Activated naive CD4-positive, alpha-beta T cell treated with Interleukin-2 at 50 U/mL for 16 hours (primary cell): ENCODE data around the gene UQCC5.
A peak's percentile ranks its signal among the peaks of the same experiment; 100 is the strongest.

Source experiments
- DNase-seq: peaks from one replicate; pipeline ENCODE4 v3.0.0-alpha.2; 2020

The UQCC5 gene, protein sequence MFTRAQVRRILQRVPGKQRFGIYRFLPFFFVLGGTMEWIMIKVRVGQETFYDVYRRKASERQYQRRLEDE

DNA sequence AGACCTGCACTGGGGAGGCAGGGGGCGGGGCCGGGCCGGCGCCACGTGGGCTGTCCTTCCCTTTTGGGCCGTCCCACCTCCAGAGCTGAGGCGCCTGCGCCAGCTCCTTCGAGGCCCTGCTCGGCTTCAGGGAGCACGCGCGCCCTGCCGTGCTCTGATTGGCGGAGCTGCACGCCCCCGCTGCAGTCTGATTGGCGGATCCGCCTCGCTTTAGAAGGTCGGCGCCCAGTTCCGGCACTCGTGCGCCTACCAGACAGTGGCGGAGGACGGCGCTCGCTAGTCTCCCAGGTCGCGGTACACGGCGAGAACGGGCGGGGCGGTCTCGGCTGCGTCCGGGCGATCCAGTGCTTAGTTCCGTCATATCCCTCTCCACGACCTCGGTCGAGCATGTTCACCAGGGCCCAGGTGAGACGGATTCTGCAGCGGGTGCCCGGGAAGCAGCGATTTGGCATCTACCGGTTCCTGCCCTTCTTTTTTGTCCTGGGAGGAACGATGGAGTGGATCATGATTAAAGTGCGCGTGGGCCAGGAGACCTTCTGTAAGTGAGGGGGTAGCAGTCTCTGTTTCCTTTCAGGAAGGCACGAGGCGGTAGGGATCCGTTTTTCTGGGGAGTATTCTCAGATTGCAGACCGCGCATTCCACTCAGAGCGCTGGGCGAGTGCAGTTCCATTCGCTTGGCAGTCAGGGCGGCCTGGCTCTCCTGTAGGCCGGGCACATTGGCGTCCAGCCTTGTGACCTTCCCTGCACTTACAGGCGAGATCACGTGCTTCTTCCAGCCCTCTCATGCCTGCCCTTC is at the start of gene UQCC5:
UQCC5 (plus strand) TSS at position 237 of the 796 bp plus-strand sequence; CDS start at position 388, 151 bp downstream.
- DNase-seq, result peak; percentile 99

DNA sequence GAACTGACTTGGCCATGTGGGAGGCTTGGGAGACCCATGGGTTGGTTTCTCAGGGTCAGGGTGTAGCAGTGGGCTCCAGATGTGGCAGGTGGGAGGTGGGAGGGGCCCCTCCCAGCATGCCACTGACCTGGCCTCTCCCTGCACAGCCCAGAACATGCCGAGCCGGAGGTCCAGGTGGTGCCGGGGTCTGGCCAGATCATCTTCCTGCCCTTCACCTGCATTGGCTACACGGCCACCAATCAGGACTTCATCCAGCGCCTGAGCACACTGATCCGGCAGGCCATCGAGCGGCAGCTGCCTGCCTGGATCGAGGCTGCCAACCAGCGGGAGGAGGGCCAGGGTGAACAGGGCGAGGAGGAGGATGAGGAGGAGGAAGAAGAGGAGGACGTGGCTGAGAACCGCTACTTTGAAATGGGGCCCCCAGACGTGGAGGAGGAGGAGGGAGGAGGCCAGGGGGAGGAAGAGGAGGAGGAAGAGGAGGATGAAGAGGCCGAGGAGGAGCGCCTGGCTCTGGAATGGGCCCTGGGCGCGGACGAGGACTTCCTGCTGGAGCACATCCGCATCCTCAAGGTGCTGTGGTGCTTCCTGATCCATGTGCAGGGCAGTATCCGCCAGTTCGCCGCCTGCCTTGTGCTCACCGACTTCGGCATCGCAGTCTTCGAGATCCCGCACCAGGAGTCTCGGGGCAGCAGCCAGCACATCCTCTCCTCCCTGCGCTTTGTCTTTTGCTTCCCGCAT is 49.2 kb upstream of the UQCC5 start:
- no peak for DNase-seq

DNA sequence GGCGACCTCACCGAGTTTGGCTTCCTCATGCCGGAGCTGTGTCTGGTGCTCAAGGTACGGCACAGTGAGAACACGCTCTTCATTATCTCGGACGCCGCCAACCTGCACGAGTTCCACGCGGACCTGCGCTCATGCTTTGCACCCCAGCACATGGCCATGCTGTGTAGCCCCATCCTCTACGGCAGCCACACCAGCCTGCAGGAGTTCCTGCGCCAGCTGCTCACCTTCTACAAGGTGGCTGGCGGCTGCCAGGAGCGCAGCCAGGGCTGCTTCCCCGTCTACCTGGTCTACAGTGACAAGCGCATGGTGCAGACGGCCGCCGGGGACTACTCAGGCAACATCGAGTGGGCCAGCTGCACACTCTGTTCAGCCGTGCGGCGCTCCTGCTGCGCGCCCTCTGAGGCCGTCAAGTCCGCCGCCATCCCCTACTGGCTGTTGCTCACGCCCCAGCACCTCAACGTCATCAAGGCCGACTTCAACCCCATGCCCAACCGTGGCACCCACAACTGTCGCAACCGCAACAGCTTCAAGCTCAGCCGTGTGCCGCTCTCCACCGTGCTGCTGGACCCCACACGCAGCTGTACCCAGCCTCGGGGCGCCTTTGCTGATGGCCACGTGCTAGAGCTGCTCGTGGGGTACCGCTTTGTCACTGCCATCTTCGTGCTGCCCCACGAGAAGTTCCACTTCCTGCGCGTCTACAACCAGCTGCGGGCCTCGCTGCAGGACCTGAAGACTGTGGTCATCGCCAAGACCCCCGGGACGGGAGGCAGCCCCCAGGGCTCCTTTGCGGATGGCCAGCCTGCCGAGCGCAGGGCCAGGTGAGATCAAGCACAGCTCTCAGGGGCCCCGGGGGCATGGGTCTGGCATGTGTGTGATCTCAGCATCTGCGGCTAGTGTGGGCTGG is 48.4 kb upstream of the UQCC5 start:
- DNase-seq, result no peak

DNA sequence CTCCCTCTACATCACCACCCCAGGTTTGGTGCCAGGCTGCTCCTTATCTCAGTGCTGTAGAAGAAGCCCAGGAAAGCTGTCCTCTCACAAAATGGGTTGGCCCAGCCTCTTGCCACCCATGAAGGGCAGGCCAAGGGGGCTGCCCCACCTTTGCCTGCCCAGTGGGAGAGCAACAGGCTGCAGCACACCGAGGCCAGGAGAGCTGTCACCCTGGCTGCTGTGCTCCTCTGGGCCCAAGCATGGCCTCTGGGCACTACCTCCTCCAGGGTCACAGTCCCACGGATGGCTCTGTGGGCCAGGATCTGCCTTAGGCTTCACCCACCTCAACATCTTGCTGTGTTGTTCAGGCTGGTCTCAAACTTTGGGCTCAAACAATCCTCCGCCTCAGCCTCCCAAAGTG is 47.7 kb upstream of the UQCC5 start:
- DNase-seq, result no peak

DNA sequence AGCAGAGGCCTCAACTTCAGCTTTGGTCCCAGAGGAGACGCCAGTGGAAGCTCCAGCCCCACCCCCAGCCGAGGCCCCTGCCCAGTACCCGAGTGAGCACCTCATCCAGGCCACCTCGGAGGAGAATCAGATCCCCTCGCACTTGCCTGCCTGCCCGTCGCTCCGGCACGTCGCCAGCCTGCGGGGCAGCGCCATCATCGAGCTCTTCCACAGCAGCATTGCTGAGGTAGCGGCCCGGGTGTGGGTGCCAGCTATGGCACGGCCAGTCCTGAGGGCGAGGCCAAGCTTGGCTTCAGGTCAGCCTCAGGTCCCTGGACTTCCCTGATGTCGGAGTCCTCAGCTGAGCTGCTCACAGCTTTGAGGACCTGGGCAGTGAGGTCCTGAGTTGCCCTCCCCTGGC is 47.0 kb upstream of the UQCC5 start:
- DNase-seq, result no peak

DNA sequence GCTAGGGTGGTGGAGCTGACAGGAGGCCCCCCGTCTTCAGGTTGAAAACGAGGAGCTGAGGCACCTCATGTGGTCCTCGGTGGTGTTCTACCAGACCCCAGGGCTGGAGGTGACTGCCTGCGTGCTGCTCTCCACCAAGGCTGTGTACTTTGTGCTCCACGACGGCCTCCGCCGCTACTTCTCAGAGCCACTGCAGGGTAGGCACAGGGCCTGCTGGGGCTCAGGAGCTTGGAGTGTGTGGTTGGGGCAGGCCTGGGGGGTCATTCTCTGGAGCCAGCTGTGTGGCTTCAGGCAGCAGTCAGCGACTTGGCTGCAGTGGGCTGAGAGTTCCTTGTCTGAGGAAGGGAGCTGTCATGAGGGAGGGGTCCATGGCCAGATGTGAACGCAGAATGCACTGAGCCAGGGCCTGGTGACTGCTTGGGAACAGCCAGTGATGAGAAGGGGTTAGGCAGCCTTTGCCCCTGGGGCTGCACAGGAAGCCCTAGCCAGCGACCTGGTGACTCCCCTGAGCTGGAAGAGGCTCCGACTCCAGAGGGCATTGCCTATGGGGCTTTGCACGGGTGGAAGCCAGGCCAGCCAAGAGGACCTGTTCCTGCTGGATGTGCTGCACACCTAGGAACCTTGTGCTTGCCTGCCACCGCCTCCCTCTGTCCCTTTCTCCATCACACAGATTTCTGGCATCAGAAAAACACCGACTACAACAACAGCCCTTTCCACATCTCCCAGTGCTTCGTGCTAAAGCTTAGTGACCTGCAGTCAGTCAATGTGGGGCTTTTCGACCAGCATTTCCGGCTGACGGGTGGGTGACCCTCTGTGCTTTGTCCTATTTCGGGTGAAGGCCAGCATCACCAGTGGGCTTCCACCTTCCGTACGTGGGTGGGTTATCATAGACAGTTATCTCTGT is 46.1 kb upstream of the UQCC5 start:
- no peak for DNase-seq

DNA sequence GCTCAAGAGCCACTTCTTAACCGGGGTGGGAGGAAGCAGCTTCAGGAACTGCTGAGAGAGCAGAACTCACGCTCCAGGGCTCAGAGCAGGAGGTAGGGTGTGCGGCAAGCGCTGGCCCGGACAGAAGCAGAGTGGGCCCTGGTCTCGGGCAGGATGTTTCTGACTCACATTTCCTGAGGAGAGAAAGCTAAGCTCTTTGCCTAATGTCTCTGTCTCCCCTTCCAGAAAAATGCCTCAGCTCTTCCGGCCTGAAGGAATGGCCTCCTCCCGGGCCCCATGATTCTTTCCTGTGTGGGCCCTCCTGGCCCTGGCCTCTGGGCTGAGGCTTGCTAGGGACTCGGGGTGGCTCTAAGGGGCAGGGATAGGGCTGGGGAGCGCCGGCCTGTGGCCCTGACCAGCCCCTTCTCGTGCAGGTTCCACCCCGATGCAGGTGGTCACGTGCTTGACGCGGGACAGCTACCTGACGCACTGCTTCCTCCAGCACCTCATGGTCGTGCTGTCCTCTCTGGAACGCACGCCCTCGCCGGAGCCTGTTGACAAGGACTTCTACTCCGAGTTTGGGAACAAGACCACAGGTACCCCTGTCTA is 45.4 kb upstream of the UQCC5 start:
- no peak for DNase-seq

DNA sequence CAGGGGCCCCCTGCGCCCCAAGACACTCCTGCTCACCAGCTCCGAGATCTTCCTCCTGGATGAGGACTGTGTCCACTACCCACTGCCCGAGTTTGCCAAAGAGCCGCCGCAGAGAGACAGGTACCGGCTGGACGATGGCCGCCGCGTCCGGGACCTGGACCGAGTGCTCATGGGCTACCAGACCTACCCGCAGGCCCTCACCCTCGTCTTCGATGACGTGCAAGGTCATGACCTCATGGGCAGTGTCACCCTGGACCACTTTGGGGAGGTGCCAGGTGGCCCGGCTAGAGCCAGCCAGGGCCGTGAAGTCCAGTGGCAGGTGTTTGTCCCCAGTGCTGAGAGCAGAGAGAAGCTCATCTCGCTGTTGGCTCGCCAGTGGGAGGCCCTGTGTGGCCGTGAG is 44.3 kb upstream of the UQCC5 start:
- DNase-seq, result no peak

DNA sequence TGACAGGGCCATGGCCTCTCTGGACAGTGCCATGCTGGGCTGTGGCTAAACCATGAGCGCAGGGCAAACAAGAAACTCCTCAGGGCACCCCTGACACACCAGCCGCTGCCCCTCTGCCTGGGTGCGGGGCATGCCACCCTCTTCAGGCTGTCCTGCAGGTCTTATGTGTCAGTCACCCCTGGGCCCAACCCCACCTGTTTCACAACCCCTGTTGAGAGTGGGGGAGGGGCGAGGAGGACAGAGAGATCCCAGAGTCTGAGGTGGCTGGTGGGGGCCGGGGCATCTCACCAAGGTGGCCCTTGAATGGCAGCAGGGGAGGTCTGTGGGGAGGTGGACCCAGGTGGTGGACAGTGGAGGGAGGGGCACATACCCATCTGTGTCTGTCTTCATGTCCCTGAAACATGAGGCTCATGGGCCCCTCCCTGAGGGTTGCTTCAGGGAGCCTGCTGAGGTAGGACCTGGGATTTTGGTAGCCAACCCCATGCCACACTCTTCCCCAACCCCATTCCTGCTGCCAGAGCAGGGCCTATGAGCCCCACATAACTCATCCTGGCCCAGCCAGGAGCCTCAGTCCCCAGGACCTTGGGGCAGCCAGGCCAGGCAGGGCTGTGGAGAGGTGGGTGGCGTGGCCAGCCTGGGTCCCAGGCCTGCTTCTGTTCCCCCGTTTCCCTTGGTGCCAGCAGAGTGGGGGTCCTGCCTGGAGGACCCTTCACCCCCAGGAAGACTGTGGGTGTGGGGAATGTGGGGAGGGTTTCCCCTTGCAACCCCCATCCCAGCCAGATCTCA is 43.0 kb upstream of the UQCC5 start:
- DNase-seq, result no peak

DNA sequence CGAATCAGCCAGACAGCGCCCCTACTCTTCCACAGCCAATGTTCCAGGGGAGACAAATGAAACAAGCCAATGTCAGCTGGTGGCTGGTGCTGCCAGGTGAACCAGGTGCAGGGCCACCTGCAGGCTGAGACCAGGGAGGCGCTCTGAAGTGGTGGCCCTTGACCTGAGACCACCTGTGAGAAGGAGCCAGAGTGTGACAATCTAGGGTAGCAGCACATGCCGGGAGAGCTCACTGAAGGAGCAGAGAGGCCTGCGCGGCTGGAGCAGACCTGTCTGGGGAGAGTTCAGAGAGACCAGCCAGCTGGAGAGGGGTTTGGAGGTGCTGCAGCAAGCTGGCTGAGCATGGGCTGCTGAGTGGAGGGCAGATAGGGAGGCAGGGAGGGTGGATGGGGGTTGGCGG is 42.0 kb upstream of the UQCC5 start:
- no peak for DNase-seq

DNA sequence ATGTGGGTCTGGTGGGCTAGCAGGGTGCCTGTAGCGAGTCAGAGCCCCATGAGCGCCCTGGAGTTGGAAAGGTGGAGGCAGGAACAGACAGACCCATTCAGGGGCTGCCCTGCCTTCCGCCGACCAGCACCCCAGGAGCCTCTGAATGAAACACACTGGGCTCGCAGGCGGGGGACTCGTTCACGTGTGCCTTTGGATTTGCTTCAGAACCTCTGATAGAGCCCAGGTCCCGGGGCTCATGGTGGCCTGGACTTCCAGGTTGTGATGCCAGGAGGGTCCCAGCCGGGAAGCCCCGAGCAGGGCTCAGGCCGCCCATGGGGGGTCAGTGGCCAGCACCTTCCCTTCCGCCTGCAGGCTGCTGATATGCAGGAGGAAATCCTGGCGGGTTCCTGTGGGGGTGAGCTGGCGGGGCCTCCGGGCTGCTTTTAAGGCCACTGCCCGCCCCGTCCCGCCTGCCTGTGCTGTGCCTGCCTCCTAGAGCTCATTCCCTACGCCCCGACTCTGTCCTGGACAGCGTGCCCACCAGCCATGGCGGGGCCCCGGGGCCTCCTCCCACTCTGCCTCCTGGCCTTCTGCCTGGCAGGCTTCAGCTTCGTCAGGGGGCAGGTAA is 41.4 kb upstream of the UQCC5 start, which contains the start of gene STAB1:
STAB1 (plus strand) TSS at position 453 of the 610 bp plus-strand sequence; CDS start at position 529, 76 bp downstream.
- no peak for DNase-seq

DNA sequence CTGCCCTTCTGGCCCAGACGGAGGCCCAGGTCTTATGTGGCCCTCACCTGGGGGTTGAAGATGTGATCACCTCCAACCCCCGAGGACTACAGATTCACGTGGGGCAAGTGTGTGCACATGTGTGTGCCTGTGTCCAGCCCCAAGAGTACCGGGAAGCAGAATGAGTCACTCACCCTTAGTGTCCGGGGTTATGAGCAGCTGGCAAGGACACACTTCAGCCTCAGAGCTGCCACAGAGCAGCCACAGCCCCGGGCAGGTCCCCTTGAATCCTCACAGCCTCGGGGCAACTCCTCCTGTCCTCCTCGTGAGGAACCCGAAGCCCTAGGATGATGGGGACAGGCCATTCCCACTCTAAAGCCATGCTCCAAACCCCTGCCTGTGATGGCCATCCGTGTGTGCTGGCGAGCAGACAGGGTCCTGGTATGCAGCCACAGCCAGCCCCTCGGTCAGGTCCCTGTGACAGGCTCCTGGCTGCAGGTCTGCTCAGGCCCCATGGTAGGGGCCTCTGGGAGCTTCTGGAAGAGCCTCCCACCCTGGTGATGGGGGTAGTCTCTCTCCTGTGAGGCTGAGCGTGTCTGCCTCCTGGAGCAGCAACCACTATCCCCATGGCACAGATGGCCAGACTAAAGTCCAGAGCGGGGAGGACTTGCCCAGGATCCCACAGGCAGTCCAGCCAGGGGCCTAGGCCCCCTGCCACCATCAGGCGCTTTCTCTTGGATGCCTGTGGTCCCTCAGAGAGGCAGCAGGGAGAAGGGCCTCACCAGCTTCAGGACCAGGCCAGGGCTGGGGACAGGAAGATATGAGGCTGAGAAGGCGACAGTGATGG is 40.4 kb upstream of the UQCC5 start:
- DNase-seq, result no peak

DNA sequence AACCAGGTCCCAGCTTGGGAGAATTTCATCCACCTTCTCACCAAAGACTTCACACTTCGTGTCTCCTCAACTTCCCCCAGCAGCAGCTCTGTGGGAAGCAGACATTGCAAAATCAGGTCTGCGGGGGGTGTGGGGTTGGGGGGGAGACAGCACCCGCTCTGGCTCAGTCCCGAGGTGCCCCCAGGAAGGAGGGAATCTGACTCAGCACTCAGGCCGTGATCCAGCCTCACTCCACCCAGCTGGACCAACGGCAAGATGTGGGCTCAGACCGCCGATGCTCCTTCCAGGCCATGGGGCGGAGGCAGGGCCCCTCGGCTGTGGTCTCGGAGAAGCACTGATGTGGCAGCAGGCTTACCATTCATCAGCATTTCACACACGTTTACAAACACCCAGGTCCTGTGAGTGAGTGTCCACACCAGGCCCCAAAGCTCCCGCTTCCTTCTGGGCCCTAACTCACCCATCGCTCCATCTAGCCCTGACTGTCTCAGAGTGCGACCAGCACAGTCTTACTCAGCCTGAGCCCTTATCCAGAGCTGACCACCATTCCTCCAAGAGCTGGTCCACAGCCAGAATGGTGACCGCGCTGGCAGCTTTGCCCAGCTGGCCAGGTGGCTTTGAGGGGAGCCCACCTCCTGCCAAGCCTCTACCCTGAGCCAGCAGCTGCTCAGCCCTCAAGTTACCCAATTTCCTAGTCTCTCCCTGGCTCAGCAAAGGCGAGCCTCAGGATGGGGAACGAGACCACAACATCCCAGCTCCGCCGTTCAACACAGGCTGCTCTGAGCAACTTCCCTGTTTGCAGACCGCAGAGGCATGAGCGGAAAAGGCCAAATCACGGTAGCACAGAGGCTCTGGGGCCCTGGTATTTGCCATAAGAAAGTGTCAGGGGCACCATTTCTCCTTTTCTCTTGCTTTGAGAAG is 38.0 kb upstream of the UQCC5 start:
- DNase-seq, result no peak

DNA sequence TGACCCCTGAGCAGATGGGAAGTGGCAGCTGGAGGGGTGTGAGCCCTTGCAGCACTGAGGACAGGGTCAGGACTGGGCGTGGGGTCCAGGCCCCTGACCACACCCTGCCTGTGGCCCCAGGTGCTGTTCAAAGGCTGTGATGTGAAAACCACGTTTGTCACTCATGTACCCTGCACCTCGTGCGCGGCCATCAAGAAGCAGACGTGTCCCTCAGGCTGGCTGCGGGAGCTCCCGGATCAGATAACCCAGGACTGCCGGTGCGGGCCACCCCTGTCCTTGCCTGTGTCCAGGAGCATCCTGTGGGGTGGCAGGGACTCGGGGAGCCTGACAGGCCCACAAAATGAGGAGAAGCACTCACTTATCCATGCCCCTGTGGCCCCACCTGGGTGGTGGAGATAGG is 35.4 kb upstream of the UQCC5 start:
- DNase-seq, result no peak

DNA sequence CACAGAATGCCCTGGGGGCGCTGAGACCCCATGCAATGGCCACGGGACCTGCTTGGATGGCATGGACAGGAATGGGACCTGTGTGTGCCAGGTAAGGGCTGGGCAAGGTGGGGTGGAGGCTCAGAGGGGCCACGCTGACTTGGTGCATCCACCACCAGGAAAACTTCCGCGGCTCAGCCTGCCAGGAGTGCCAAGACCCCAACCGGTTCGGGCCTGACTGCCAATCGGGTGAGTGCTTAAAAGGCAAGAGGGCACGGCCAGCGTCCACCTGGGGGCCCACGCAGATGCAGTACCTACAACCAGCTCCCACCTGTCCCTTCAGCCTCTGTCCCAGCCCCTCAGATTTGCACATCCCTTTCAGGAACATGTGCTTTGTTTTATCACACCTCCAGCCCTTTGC is 34.4 kb upstream of the UQCC5 start:
- no peak for DNase-seq

DNA sequence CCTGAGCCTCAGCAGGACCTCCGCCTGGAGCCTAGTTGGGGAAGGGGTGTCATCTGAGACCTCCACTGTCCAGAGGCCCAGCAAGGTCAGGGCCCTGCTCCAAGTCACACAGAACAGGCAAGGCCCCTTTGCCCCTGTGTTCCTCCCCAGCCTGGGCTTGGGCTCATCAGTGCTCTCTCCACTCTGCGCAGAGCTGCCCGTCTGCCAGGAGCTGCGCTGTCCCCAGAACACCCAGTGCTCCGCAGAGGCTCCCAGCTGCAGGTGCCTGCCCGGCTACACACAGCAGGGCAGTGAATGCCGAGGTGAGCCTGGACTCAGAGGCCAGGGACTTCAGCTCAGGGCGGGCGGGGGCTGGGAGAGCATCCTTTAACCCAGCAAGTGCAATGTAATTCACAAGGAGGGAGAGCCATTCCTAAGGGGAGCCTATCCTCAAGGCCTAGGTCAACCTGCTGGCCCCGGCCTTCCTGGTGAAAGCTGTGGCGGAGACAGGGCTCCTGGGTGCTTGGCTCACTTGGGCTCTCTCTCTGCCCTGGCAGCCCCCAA is 33.5 kb upstream of the UQCC5 start:
- no peak for DNase-seq

DNA sequence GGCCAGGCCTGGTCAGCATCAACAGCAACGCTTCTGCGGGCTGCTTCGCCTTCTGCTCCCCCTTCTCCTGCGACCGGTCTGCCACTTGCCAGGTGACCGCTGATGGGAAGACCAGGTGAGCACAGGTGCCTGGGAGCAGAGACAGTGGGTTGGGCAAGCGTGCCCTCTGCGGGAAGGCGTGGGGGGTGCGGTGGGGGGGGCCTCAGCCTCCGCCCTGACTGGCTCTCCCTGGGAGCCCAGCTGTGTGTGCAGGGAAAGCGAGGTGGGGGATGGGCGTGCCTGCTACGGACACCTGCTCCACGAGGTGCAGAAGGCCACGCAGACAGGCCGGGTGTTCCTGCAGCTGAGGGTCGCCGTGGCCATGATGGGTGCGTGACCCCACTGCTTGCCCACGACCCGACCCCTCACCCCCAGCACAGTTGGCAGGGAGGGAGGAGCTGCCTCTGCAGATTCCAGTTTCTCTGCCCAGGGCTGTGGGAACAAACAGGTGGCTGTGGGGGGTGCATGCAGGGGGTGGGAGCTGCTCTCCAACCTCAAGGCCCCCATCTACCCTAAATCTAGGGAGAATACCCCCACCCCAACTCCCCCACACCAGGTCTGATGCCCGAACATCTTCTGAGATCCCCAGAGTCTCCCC is 32.5 kb upstream of the UQCC5 start:
- DNase-seq, result no peak
